SK-N-SH (cell line): ENCODE results near the gene STYXL2. TPM values are rescaled to one million over a fixed set of nuclear protein-coding genes. Genes with fewer than 3 reads are reported as not detected.

Experiments used
- CTCF ChIA-PET: fragments of 300-600, 350-600 bp; formaldehyde crosslinking; extraction: SDS; loops from one replicate; lab custom pipeline; 2021; lab: Yijun Ruan, JAX
- POLR2A ChIA-PET: fragments of 350-600 bp; sonication (Branson Sonifier 250); formaldehyde crosslinking; extraction: SDS; loops from one replicate; lab custom pipeline; 2020; ENCODE audit warnings: antibody characterized with exemption, inconsistent platforms; lab: Yijun Ruan, JAX
- DNase-seq: peaks from one replicate; pipeline ENCODE4 v3.0.0; 2012
- H2AFZ ChIP-seq: fragments of 200-600 bp; sonication (generic); 2 replicates; pipeline ENCODE4 v1.8.1; 2016; ENCODE audit warnings: antibody characterized with exemption, mild to moderate bottlenecking, low read depth
- H3F3A ChIP-seq: fragments of 200-600 bp; sonication (generic); replicated peaks from 2 replicates; pipeline ENCODE3; 2016; ENCODE audit warnings: antibody characterized with exemption, mild to moderate bottlenecking; ENCODE audit not compliant: insufficient read depth
- H3K27ac ChIP-seq, 2 experiments: fragments of 200-500 bp in 1 of 2; fragments of 200-600 bp in 1 of 2; sonication (Bioruptor generic) in 1 of 2; sonication (generic), shearing (Covaris generic) in 1 of 2; 2 replicates each; pipeline versions ENCODE4 v1.5.1 to v1.6.1; 2014 to 2016; ENCODE audit warnings: low read depth in 2 of 2, inconsistent platforms in 1 of 2, low read length in 1 of 2, mild to moderate bottlenecking in 1 of 2, mixed read lengths in 1 of 2
- H3K27me3 ChIP-seq: fragments of 200-600 bp; sonication (generic), shearing (Covaris generic); 2 replicates; pipeline ENCODE4 v1.6.1; 2016; ENCODE audit warnings: mixed run types; ENCODE audit not compliant: insufficient read depth
- H3K36me3 ChIP-seq, 2 experiments: fragments of 200-500 bp in 1 of 2; fragments of 200-600 bp in 1 of 2; sonication (Bioruptor generic) in 1 of 2; sonication (generic) in 1 of 2; replicated peaks in 1 of 2; 2 replicates each; pipeline versions ENCODE3 to v1.5.1; 2014 to 2016; ENCODE audit warnings: low read length in 1 of 2, mild to moderate bottlenecking in 1 of 2; ENCODE audit not compliant: insufficient read depth in 2 of 2, control insufficient read depth in 1 of 2
- H3K4me1 ChIP-seq, 2 experiments: fragments of 200-500 bp in 1 of 2; fragments of 200-600 bp in 1 of 2; sonication (Bioruptor generic) in 1 of 2; sonication (generic), shearing (Covaris generic) in 1 of 2; 2 replicates each; pipeline versions ENCODE4 v1.5.1 to v1.6.1; 2014 to 2016; ENCODE audit warnings: low read depth in 1 of 2, low read length in 1 of 2, mixed run types in 1 of 2; ENCODE audit not compliant: insufficient read depth in 2 of 2, control insufficient read depth in 1 of 2
- H3K4me2 ChIP-seq: fragments of 200-600 bp; sonication (generic), shearing (Covaris generic); 2 replicates; pipeline ENCODE4 v1.6.1; 2017; ENCODE audit warnings: mixed run types
- H3K4me3 ChIP-seq, 2 experiments: fragments of 200-500 bp in 1 of 2; fragments of 200-600 bp in 1 of 2; sonication (Bioruptor generic) in 1 of 2; sonication (generic), shearing (Covaris generic) in 1 of 2; 2 replicates each; pipeline versions ENCODE4 v1.5.1 to v1.8.1; 2014 to 2016; ENCODE audit warnings: low read depth in 2 of 2, inconsistent platforms in 1 of 2, low read length in 1 of 2, mild to moderate bottlenecking in 1 of 2, mixed read lengths in 1 of 2, moderate library complexity in 1 of 2
- H3K79me2 ChIP-seq: fragments of 200-600 bp; sonication (generic); 2 replicates; pipeline ENCODE4 v1.8.1; 2017; ENCODE audit warnings: mild to moderate bottlenecking; ENCODE audit not compliant: insufficient read depth
- H3K9ac ChIP-seq: fragments of 200-600 bp; sonication (generic); 2 replicates; pipeline ENCODE4 v1.6.1; 2017; ENCODE audit warnings: mixed run types
- H3K9me2 ChIP-seq: fragments of 200-600 bp; sonication (generic); 2 replicates; pipeline ENCODE4 v1.6.1; 2017; ENCODE audit warnings: mixed run types
- H3K9me3 ChIP-seq: fragments of 200-600 bp; sonication (generic); 2 replicates; pipeline ENCODE4 v1.6.1; 2017; ENCODE audit warnings: mixed run types, mild to moderate bottlenecking, moderate library complexity
- H4K20me1 ChIP-seq: fragments of 200-600 bp; sonication (generic); 2 replicates; pipeline ENCODE4 v1.6.1; 2017; ENCODE audit warnings: mild to moderate bottlenecking, mixed run types; ENCODE audit not compliant: insufficient read depth
- CHD2 ChIP-seq: fragments of 150-350 bp; IDR thresholded peaks from 2 replicates; pipeline ENCODE4 v1.6.1; 2018; ENCODE audit warnings: low read length; ENCODE audit not compliant: partially characterized antibody
- EP300 ChIP-seq, 2 experiments: IDR thresholded peaks; 2 replicates each; pipeline versions ENCODE4 v1.4.0 to v1.6.1; 2012; ENCODE audit warnings: borderline replicate concordance in 1 of 2, low read depth in 1 of 2, low read length in 1 of 2
- EZH2phosphoT487 ChIP-seq: fragments of 200-600 bp; sonication (generic); IDR thresholded peaks from 2 replicates; pipeline ENCODE4 v1.6.1; 2017; ENCODE audit warnings: low read depth, mixed run types, mild to moderate bottlenecking, antibody characterized with exemption, moderate library complexity, borderline replicate concordance
- FOSL2 ChIP-seq: IDR thresholded peaks from 2 replicates; pipeline ENCODE4 v1.4.0; 2012; ENCODE audit warnings: low read depth, mild to moderate bottlenecking, moderate library complexity, borderline replicate concordance
- FOXJ3 ChIP-seq: sonication (generic); formaldehyde crosslinking; IDR thresholded peaks from 2 replicates; pipeline ENCODE4 v1.5.1; 2020; ENCODE audit warnings: mild to moderate bottlenecking, missing genetic modification reagents
- FOXM1 ChIP-seq: IDR thresholded peaks from 2 replicates; pipeline ENCODE4 v1.4.0; 2012; ENCODE audit warnings: low read depth, mild to moderate bottlenecking
- JUND ChIP-seq: IDR thresholded peaks from 2 replicates; pipeline ENCODE4 v1.4.0; 2012
- MEF2A ChIP-seq: IDR thresholded peaks from 2 replicates; pipeline ENCODE4 v1.4.0; 2012; ENCODE audit warnings: low read depth, borderline replicate concordance
- NFIC ChIP-seq: IDR thresholded peaks from 2 replicates; pipeline ENCODE4 v1.4.0; 2012; ENCODE audit warnings: borderline replicate concordance
- RAD21 ChIP-seq: IDR thresholded peaks from 2 replicates; pipeline ENCODE4 v1.6.1; 2012; ENCODE audit warnings: mild to moderate bottlenecking, low read length
- RCOR1 ChIP-seq: fragments of 150-350 bp; IDR thresholded peaks from 2 replicates; pipeline ENCODE4 v1.6.1; 2017; ENCODE audit warnings: antibody characterized with exemption, low read length
- RFX5 ChIP-seq: IDR thresholded peaks from 2 replicates; pipeline ENCODE4 v1.6.1; 2012; ENCODE audit warnings: mild to moderate bottlenecking, improper control_type of control experiment, low read length
- SMC3 ChIP-seq: IDR thresholded peaks from 2 replicates; pipeline ENCODE4 v1.6.1; 2012; ENCODE audit warnings: low read depth, low read length, improper control_type of control experiment
- TAF1 ChIP-seq: IDR thresholded peaks from 2 replicates; pipeline ENCODE4 v1.6.1; 2012; ENCODE audit warnings: low read depth, mild to moderate bottlenecking, low read length, moderate library complexity, borderline replicate concordance
- TEAD4 ChIP-seq: IDR thresholded peaks from 2 replicates; pipeline ENCODE4 v1.4.0; 2012; ENCODE audit warnings: mild to moderate bottlenecking, borderline replicate concordance; ENCODE audit not compliant: insufficient read depth
- YY1 ChIP-seq: IDR thresholded peaks from 2 replicates; pipeline ENCODE4 v1.4.0; 2012; ENCODE audit warnings: low read depth, mild to moderate bottlenecking
- ZBTB33 ChIP-seq: IDR thresholded peaks from 2 replicates; pipeline ENCODE4 v1.4.0; 2012; ENCODE audit warnings: low read depth, borderline replicate concordance
- WGBS: methylation state at CpG from one replicate; pipeline ENCODE4 v1.1.6; 2017; ENCODE audit warnings: low lambda C conversion rate; 5-methylcytosine and 5-hydroxymethylcytosine counted together
- polyA plus RNA-seq, 3 experiments: library from polyadenylated mRNA; depleted of rRNA; stranded (reverse); fragments of >200 nt; gene quantifications; 2 replicates each; pipeline ENCODE4 v1.2.3, GENCODE V29; 2012
- TF ChIP-seq, protein P1 (sequence below): IDR thresholded peaks from 2 replicates; pipeline ENCODE4; 2012

Gene STYXL2
- polyA plus RNA-seq, 1 of the 3 experiments (the other 2 are of a cell fraction) = not detected

GRCh38 chr1:167106119-167106461, 12.2 kb downstream of the STYXL2 start:
- no peak overlapping the region for H2AFZ ChIP-seq
- no peaks in the 10 kb centered on the region for H3K4me1 ChIP-seq
- CTCF ChIA-PET = interaction anchor here (1.1 to 1.4 kb wide), 2 partner anchors 47 to 196 kb away, joined by 3 to 4 read pairs; no protein-coding TSS in a partner anchor
- H3K4me2 ChIP-seq = no peak overlapping the region
- no peaks in the 10 kb centered on the region for H3K79me2 ChIP-seq
- H3K4me3 ChIP-seq = no peak overlapping the region
- H3K9ac ChIP-seq = no peak overlapping the region
- H3K9me3 ChIP-seq = no peaks in the 10 kb centered on the region
- DNase-seq = no peak
- no peaks in the 10 kb centered on the region for H3K27me3 ChIP-seq
- H3K9me2 ChIP-seq = no peaks in the 10 kb centered on the region
- POLR2A ChIA-PET = no interaction called here
- no peaks in the 10 kb centered on the region for H3K36me3 ChIP-seq
- H3F3A ChIP-seq = no peaks in the 10 kb centered on the region
- no peak for TF ChIP-seq SMC3
- no peaks in the 10 kb centered on the region for H4K20me1 ChIP-seq
- WGBS = 40% methylated on average over 4 of the region's 4 CpGs
- H3K27ac ChIP-seq = no peak overlapping the region

- Histone ChIP-seq H3F3A (no peaks in the 10 kb centered on the region), H4K20me1 (no peaks in the 10 kb centered on the region), H3K9me2 (no peaks in the 10 kb centered on the region), H3K79me2 (no peaks in the 10 kb centered on the region), H3K27ac (no peak overlapping the region), H3K36me3 (no peaks in the 10 kb centered on the region), H3K27me3 (no peaks in the 10 kb centered on the region), H2AFZ (no peak overlapping the region), H3K9ac (no peak overlapping the region), H3K4me2 (no peak overlapping the region), H3K4me3 (no peak overlapping the region), H3K9me3 (no peaks in the 10 kb centered on the region), H3K4me1 (no peaks in the 10 kb centered on the region)
- ChIA-PET CTCF (interaction anchor here (0.6 to 1.4 kb wide), 3 partner anchors 23 to 49 kb away, joined by 4 to 5 read pairs (median 4); no protein-coding TSS in a partner anchor), POLR2A (no interaction called here)
- TF ChIP-seq EP300 (IDR thresholded peaks at IDR 0.05; ENCODE audit: borderline replicate concordance in 1 of 2, low read depth in 1 of 2, low read length in 1 of 2) = no peak
- no peak for TF ChIP-seq JUND
- no peak for TF ChIP-seq NFIC
- no peak for TF ChIP-seq TAF1
- no peak for TF ChIP-seq MEF2A
- no peak for TF ChIP-seq RAD21
- no peak for TF ChIP-seq RFX5
- TF ChIP-seq FOXJ3 = no peak
- no peak for TF ChIP-seq RCOR1
- TF ChIP-seq CHD2 = no peak
- TF ChIP-seq FOSL2 = no peak
- no peak for TF ChIP-seq EZH2phosphoT487
- TF ChIP-seq ZBTB33 = no peak
- TF ChIP-seq, protein P1, sequence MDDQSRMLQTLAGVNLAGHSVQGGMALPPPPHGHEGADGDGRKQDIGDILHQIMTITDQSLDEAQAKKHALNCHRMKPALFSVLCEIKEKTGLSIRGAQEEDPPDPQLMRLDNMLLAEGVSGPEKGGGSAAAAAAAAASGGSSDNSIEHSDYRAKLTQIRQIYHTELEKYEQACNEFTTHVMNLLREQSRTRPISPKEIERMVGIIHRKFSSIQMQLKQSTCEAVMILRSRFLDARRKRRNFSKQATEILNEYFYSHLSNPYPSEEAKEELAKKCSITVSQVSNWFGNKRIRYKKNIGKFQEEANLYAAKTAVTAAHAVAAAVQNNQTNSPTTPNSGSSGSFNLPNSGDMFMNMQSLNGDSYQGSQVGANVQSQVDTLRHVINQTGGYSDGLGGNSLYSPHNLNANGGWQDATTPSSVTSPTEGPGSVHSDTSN = no peak
- no peak for TF ChIP-seq TEAD4
- TF ChIP-seq FOXM1 = no peak
- TF ChIP-seq YY1 = no peak
- DNase-seq = no peak
These were observed 13.6 kb downstream of the STYXL2 start for GRCh38 chr1:167107456-167107855.
